Measurements from ENCODE around the gene U2AF2. TPM values are rescaled to one million over a fixed set of nuclear protein-coding genes. Genes with fewer than 3 reads are reported as not detected.
A peak's percentile ranks its signal among the peaks of the same experiment; 100 is the strongest.

U2AF2 gene
- total RNA-seq, 1 donor from 2014 or later, result 67.0 TPM

DNA sequence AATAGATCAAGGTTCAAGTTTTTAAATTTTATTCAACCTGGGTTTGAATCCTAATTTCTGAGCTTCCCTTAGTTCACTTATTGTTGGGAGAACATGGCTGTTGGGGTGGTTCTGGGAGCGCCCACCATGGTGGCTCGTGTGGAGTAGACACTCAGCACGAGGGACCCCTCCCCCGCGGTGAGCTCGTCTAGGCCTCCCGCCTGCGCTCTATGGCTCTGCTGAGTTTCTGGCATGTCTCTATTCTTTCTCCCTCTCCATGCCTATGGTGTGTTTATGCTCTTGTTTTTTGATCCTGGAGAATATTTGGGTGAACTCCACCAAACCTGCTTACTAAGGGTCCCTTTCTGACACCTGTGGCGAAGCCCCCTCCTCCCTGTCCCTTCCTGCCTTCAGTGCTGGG lies 18.6 kb downstream of the U2AF2 start:
- DNase-seq (ENCODE audit: low read depth), result no peak

DNA sequence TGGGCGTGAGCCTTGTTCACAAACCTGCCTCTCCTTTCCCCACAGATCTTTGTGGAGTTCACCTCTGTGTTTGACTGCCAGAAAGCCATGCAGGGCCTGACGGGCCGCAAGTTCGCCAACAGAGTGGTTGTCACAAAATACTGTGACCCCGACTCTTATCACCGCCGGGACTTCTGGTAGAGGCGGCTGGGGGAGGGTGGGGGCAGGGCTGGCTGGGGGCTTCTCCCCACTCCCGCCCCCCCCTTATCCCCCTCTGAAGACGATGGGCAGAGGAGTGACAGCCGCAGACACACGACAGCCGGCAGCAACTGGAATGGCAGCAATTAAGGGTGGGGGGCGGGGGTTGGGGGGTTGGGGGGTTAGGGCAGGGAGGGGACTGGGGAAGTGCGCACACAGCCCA lies 19.1 kb downstream of the U2AF2 start:
- DNase-seq (ENCODE audit: low read depth), result no peak

DNA sequence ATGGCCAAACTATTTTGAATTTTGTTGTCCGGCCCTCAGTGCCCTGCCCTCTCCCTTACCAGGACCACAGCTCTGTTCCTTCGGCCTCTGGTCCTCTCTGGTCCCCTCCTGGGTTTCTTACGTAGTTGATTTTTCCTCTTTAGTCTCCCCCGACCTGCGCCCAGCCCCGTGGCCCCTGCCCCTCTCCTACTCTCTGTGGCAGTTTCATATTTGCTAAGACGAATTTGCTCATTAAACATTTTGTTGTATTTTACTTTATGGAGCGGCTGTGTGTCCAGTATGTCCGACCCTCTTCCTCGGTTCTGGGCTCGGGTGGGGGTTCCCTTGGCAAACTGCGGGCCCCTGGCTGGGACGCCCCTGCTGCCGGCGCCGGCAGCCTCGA lies 19.6 kb downstream of the U2AF2 start:
- no peak for DNase-seq (ENCODE audit: low read depth)

DNA sequence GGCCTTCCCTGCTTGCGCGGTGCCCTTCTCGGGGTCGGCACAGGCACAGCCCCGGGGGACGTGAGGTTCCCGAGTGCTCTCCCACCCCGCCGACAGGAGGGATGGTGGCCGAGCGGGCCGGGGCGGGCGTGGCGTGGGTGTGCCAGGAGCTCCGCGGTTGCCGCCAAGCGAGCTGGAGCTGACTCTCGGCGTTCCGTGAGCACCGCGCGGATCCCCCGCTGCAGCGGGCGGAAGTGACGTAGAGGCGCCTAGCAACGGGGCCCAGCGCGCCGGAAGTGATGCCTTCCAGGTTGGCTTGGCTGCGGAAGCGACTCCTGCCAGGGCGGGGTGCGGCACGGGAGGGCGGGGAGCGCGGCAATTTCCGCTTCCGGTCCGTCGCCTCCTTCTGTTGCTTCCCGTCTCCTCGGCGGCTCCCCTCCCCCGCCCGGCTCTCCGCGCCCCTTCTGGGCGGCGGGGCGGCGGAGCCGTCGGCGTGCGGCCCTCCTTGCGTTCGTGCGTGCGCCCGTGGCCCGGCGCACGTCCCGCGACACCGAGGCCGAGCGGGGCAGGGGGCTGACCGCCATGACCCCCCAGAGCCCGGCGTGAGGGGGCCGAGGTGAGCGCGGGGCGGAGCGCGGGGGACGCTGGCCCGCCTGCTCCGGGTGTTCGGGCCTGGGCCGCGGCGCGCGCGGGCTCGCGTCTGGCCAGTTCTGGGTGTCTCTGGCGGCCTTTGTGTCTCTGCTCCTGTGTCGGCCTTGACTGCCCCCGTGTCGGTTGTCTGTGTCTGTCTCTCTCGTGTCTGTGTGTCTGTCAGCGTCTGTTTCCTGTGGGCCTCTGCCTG lies 20.2 kb downstream of the U2AF2 start, which contains the start of gene EPN1:
Gene EPN1 (plus strand): TSS at position 386 of the 820 bp plus-strand sequence. CDS start 3,402 bp downstream, outside the sequence.
- peak; percentile 95 for DNase-seq (ENCODE audit: low read depth)

DNA sequence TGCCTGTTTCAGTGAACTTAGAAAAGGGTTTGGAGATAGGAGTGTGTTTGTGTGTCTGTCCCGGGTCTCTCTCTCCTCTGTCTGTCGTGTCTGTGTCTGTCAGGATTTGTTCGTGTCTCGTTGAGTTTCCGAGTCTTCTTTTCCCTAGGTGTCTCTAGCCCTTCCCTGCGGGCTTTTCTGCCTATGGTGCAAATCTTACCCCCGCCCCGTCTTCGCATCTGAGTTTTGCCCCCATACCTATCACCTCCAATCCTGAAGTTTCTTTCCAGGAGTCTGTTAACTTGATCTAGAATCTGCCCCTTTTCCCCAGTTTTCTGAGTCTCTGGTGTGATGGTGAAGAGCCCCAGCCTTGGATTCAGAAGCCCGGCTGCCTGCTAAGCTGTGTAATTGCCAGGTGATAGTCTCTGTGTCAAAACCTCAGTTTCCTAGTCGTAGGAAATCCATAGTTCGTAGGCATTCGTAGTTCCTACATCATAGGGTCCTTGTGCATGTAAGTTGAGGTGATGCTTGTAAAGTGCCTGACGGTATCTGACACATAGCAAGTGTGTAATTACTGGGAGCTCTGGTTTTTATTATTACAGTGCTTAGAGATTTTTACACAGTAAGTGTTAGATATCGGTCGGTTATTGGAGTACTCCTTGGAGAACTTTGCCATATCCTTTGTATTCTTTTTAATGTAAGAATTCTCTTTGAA lies 21.0 kb downstream of the U2AF2 start:
- DNase-seq (ENCODE audit: low read depth), result no peak

DNA sequence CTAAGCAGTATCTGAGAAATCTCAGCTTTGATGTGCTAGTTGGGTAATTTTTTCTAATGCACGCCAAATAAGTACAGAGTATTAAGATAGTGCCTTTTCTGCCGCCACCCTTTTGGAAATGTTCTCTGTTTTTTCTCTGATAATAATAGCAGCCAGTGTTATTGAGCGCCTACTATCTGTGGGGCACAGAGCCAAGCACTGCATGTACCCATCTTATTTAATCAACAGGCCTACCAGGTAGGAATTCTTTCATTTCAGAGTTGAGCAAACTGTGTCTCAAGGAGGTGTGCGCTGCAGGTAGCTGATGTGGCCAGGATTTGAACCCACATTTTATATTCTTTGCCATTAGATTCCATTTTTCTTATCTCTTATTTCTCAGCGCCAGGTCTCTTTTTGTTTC lies 21.5 kb downstream of the U2AF2 start:
- DNase-seq (ENCODE audit: low read depth), result no peak

DNA sequence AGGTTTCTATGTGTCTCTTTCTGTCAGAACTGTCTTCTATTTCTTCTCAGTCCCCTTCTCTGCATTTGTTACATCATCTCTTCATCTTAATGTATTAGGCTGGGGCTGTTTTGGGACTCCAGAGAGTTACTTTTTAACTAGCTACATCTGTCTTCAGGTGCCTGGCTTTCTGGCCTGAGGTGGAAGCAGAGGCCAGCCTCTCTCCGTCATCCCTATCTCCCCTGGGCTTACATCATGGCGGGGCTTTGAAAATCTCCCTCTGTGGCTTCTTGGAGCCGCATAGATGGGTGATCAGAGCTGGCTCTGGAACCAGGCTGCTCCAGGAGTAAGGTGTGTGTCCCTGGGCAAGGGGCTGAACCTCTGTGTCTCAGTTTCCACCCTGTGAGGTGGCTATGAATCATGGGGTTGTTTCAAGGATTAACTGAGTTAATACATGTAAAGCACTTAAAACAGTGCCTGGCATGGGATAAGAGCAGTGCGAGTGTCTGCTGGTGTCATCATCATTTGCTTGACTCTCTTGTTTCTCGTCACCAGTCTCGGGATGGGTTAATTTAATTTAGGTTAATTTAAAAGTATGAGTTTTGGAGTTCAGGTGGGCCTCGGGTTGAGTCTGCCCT lies 22.2 kb downstream of the U2AF2 start:
- no peak for DNase-seq (ENCODE audit: low read depth)

DNA sequence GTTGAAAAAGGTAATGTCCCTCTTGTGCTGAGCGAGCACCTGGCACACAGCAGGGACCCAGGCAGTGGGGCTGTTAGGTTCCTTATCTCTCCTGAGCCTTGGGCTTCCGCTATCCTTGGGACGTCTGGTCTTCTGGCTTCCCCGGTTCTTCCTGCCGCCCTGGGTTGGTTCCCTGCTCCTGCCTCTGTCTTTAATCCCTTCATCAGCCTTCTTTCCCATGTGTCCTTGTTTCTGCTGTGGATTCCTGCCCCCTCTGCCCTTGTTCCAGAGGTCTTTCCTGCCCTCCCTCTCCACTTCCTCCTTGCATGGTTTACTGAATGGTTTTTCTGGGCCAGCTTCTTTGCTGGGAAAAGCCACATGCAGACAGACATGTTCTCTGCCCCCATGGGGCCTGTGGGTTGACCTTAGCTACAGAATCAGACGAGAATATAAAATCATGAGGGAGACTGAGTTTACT lies 22.8 kb downstream of the U2AF2 start:
- DNase-seq (ENCODE audit: low read depth), result no peak

DNA sequence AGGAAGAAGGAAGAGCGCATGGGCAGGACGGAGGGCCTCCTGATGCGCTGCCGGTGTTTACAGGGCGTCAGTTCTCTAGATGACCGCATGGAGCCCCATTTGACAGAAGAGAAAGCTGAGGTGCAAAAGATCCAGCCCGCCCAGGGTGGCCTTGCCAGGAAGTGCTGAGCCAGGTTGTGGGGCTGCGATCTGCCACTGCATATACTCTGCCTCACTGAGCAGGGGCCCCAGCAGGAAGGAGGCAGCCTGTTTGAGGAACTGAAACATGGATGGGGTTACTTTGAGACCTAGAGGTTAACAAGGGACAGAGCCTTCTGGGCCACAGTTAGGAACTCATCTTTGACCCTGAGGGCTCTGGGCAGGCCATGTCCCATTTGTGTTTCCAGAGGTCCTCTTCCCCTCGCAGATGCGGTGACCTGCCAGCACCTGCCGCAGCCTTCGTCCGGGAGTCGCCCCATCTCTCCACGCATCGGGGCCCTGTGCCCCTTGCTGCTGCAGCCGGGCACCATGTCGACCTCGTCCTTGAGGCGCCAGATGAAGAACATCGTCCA lies 23.4 kb downstream of the U2AF2 start:
- DNase-seq (ENCODE audit: low read depth), result no peak

DNA sequence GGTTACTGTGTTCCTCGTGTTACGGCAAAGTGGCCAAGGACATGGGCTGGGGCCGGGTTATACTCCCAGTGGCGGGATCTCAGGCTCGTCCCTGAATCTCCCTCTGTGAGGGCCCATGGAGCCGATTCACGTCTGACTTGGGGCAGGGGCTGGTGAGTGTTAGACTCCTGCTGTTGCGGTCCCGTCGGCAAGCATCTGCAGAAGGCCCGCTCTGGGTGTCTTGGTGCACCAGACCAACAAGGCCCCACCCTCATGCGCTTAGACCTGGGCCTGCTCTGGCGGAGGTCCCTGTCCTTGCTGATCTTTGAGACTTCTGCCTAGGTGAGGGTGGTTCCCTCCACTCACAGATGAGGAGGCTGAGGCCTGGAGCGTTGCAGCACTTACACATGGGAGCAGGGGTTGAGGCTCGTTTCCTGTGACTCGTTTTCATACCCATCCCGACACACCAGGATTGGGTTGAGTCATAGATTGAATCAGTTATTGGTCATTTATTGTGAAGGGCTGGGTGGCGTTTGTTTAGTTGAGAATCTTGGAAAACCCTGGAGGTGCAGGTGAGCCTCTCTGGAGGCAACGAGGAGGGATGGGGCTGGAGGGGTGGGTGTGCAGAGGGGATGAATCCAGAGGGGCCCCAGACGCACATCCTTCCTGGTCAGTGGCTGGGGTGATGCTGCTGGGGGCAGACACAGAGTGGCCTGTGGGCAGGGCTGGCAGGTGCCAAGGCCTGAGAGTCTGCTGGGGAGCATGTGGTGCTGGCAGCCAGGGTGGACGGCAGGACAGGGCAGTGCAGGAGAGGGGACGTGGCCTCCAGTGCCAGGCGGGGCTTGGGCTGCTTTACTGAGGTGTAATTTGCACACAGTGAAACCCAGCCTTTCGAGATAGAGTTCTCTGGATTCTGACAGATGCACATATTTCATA lies 24.8 kb downstream of the U2AF2 start:
- no peak for DNase-seq (ENCODE audit: low read depth)

DNA sequence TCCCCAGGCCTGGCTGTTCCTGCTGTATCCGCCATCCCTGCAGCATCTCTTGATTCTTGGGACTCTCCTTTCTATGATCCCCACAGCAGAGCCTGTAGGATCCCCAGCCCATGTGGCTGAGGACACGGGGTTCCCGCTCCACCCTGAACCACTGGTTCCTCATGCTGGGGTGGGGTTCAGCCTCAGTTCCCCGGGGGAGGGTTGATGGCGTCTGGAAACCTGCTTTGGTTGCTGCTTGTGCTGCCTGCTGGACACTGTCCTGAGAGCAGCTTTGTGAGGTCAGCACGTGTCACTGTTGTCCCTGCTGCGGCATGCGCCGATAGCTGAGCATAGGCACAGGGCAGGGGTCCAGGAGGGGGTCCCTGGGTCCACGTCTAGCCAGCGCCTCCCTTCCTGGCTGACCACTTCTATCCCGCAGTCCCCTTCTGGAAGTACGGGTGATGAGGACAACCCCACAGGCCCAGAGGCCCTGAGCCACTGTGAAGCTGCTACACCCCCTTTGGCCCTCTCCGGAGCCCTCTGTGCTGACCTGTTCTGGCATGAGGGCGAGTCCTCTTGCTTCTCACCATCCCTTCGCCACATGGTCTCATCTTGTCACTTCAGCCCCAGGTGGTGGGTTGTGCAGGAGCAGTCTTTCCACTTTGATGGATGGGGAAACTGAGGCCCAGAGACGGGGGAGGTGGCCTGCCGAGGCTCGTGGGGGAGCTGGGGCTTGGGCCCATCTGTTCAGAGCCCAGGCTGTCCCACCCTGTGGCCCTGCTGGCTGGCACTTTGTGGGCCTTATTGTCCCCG lies 25.7 kb downstream of the U2AF2 start:
- no peak for DNase-seq (ENCODE audit: low read depth)

DNA sequence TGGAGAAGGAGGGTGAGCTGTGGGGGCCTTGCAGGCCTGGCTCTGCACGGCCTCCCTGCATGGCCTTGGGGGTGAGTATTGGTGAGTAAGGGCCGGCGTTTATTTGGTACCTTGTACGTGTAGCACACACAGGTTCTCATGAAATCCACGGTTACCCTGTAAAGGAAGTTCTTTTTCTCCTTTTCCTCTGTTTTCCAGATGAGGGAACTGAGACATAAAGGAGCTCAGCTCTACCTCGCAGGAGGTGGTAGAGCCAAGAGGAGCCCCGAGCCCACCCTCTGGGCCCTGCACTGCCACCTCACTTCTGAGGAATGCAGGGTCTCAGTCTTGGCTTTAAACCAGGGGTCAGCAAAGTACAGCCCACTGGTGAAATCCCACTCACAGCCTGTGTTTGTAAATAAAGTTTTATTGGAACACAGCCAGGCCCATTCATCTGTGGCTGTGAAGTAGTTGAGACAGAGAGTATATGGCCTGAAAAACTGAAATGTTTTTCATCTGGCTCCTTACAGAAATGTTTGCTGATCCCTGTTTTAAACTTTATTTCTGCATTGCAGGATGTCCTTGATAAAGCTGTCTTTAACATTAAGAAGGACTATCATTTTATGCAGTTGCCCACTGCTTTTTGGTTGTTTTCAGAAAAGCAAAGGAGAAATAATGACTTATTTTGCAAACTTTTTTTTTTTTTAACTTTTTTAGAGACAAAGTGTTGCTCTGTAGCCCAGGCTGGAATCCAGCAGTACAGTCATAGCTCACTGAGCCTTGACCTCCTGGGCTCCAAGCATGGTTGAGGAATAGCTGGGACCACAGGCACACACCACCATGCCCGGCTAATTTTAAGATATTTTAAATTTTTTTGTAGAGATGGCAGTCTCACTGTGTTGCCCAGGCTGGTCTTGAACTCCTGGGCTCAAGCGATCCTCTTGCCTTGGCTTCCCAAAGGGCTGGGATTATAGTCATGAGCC lies 26.6 kb downstream of the U2AF2 start:
- DNase-seq (ENCODE audit: low read depth), result no peak

DNA sequence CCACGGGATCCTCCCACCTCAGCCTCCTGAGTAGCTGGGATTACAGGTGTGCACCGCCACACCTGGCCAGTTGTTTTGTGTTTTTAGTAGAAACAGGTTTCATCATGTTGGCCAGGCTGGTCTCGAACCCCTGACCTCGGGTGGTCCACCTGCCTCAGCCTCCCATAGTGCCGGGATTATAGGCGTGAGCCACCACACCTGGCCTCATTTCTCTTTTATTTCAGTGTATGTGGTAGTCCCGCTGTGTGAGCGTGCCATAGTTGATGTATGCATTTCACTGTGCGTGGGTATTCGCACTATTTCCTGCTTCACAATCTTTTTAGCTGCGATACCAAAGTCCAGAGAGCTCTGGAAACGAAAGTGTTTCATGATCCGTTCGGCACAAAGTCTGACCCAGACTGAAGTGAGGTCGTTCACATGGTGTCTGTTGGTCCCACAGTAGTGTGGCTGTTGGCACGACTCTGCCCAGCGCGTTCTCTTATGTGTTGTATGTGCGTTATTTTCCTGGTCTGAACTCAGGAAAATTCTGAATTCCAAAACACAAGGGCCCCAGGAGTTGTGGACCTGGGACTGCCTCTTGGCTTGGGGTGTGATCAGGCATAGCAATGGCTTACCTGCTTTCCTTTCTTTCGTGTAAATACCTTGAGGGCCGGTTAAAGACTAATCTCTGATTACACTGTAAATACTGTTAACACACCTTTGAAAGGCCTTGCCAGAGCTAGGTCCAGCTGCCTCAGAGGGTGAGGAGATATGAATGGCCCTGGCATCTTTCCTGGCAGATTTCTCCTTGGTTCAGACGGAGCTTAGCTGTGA lies 28.8 kb downstream of the U2AF2 start:
- DNase-seq (ENCODE audit: low read depth), result no peak

DNA sequence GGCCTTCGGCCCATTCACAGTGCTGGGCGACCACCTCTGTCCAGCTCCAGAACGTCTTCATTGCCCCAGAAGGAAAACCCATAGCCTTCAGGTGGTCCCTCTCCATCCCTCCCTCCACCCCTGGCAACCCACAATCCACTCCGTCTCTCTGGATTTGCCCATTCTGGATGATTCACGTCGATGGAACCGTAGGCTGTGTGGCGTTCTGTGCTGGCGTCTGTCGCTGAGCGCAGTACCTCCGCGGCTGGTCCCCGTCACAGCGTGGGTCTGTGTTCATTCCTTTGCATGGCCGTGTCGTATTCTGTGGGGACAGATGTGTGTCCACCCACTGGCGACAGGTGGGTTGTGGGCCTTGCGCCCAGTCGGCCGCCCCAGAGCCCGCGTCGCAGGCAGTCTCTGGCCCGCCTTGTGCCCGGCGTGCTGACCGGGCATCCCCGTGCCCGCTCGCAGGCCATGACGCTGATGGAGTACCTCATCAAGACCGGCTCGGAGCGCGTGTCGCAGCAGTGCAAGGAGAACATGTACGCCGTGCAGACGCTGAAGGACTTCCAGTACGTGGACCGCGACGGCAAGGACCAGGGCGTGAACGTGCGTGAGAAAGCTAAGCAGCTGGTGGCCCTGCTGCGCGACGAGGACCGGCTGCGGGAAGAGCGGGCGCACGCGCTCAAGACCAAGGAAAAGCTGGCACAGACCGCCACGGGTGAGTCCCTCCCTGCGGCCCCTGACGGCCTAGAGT lies 30.3 kb downstream of the U2AF2 start:
- DNase-seq (ENCODE audit: low read depth), result no peak

DNA sequence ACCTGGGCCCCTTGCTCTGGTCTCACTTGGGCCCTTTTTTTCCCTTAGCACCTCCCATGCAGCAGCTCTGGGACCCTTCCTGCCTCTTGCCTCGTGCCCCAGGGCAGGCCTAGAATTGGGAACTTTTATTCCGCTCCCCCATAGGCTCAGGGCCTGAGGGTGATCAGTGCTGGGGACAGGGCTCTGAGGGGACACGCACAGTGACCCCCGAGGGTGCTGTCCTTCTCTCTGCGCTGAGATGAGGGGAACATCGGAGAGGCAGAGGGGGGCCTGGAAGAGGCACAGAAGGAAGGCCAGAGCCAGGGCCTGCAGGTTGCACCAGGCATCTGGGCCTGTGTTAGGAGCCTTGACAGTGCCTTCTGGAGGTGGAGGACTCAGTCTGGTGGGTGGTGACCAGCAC lies 30.9 kb downstream of the U2AF2 start:
- no peak for DNase-seq (ENCODE audit: low read depth)

DNA sequence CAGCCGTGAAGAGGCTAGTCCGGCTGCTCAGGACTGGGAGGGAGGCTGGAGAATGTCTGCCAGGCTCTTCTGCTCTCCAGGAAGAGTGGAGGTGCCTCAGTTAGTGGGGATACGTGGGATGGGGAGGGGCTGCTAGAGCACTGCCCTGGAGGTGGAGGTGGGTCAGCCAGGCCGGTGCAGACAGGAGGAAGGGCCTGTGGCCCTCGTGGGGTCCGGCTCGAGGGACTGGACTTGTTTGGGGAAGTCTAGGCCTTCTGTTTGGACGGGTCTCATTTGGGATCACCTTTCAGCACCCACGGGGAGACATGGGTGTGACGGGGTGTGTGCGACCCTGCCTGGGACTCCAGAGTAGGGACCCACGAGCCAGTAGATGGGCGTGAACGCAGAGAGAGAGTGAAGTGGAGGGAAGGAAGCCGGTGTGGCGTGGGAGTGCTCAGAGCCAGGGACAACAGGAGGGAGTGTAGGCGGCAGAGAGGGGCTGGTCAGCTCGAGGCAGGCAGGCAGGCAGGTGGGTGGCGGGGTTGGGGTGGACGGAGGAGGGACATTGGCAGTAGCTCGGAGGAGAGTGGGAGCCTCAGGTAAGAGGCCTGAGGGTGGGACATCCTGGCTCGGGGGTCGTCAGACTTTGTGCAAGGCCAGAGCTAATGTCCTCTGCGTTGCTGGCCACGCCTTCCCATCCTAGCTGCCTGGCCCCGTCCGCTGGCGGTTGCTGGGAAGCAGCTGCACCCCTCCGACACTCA lies 31.6 kb downstream of the U2AF2 start:
- no peak for DNase-seq (ENCODE audit: low read depth)
